GM12878 (cell line): ENCODE measurements around the gene PRR7. TPM values are rescaled to one million over a fixed set of nuclear protein-coding genes. Genes with fewer than 3 reads are reported as not detected.

ENCODE experiments used
- BACH1 ChIP-seq: fragments of 450-650 bp; IDR thresholded peaks from 2 replicates; pipeline ENCODE4 v1.6.1; 2017; ENCODE audit warnings: mild to moderate bottlenecking, borderline replicate concordance
- BRCA1 ChIP-seq: IDR thresholded peaks from 2 replicates; pipeline ENCODE4 v1.6.1; 2011; ENCODE audit warnings: low read depth, low read length, improper control_type of control experiment
- CUX1 ChIP-seq: IDR thresholded peaks from 2 replicates; pipeline ENCODE4 v1.6.1; 2012; ENCODE audit warnings: improper control_type of control experiment, low read depth, low read length; ENCODE audit not compliant: insufficient replicate concordance
- FOXM1 ChIP-seq: IDR thresholded peaks from 2 replicates; pipeline ENCODE4 v1.6.1; 2012; ENCODE audit warnings: low read depth, mild to moderate bottlenecking, inconsistent platforms, low read length, moderate library complexity
- HDGF ChIP-seq: fragments of 450-650 bp; IDR thresholded peaks from 2 replicates; pipeline ENCODE4 v1.6.1; 2016; ENCODE audit warnings: antibody characterized with exemption
- IKZF2 ChIP-seq, 2 experiments: fragments of 450-650 bp; IDR thresholded peaks; 2 replicates each; pipeline ENCODE4 v1.6.1; 2017; ENCODE audit warnings: mild to moderate bottlenecking in 2 of 2, moderate library complexity in 2 of 2
- KLF5 ChIP-seq: fragments of 450-650 bp; IDR thresholded peaks from 2 replicates; pipeline ENCODE4 v1.6.1; 2014; ENCODE audit warnings: mild to moderate bottlenecking; ENCODE audit not compliant: partially characterized antibody
- NFXL1 ChIP-seq: fragments of 450-650 bp; IDR thresholded peaks from 2 replicates; pipeline ENCODE4 v1.6.1; 2017; ENCODE audit warnings: antibody characterized with exemption, mild to moderate bottlenecking, borderline replicate concordance
- POU2F2 ChIP-seq: IDR thresholded peaks from 3 replicates; pipeline ENCODE4 v1.6.1; 2011; ENCODE audit warnings: low read depth, mild to moderate bottlenecking, low read length, borderline replicate concordance
- PRDM15 ChIP-seq: fragments of 450-650 bp; formaldehyde crosslinking; IDR thresholded peaks from 2 replicates; pipeline ENCODE4 v1.4.0; 2020; ENCODE audit warnings: mild to moderate bottlenecking, moderate library complexity
- RAD21 ChIP-seq: IDR thresholded peaks from 2 replicates; pipeline ENCODE4 v1.6.1; 2011; ENCODE audit warnings: mild to moderate bottlenecking, low read depth, low read length, moderate library complexity; ENCODE audit not compliant: insufficient read depth
- STAT1 ChIP-seq: fragments of 450-650 bp; conservative IDR thresholded peaks from 2 replicates; pipeline ENCODE4 v1.6.1; 2014; ENCODE audit warnings: antibody characterized with exemption, mild to moderate bottlenecking
- TARDBP ChIP-seq: IDR thresholded peaks from 2 replicates; pipeline ENCODE4 v1.6.1; 2016; ENCODE audit warnings: borderline replicate concordance
- USF2 ChIP-seq: IDR thresholded peaks from 2 replicates; pipeline ENCODE4 v1.6.1; 2011; ENCODE audit warnings: low read depth, low read length, improper control_type of control experiment, borderline replicate concordance
- polyA plus RNA-seq, 11 experiments: library from polyadenylated mRNA; depleted of rRNA in 4 of 11; unstranded in 6 of 11; stranded (reverse) in 5 of 11; fragments of >200 nt; fragmentation: Nextera tagmentation in 4 of 11; fragmentation: Illumina TruSeq in 1 of 11; extraction: Ambion mirVana in 4 of 11; extraction: Trizol in 1 of 11; gene quantifications; 1 replicate in 1 of 11; 2 replicates in 10 of 11; pipeline versions ENCODE4 v1.2.1 to v1.2.3, GENCODE V29; 2011 to 2016; ENCODE audit warnings: inconsistent platforms in 2 of 11, missing spikeins in 2 of 11, low read depth in 1 of 11
- total RNA-seq, 4 experiments: library from RNA; depleted of rRNA in 3 of 4; stranded (reverse); fragments of >200 nt in 3 of 4; fragmentation: Illumina TruSeq in 1 of 4; extraction: Trizol in 1 of 4; gene quantifications; 2 replicates each; pipeline versions ENCODE4 v1.2.1 to v1.2.3, GENCODE V29; 2013 to 2021
- TF ChIP-seq, protein P1 (sequence below): IDR thresholded peaks from 2 replicates; pipeline ENCODE4 v1.6.1; 2012; ENCODE audit warnings: mild to moderate bottlenecking, low read depth, low read length

Gene PRR7
- total and polyA plus RNA-seq, 10 of the 15 experiments (the other 5 are each of a cell fraction or from before 2014, with no cell fraction given): 0.09 to 18.8 (median 4.6) TPM; not detected in 2

GRCh38 chr5:177431317-177432142 lies 15.1 kb upstream of the PRR7 start (continued):
- TF ChIP-seq POU2F2 (no peak), HDGF (peak; percentile 31; the same call in 1 of the 2 replicates), BACH1 (peak; percentile 83), CUX1 (no peak), USF2 (no peak), PRDM15 (CRISPR knock-in tag) (peak; percentile 50; the same call in 1 of the 2 replicates), IKZF2 (IDR thresholded peaks at IDR 0.05) (peak; percentile 89 to 91), RAD21 (no peak), TARDBP (no peak), FOXM1 (no peak), NFXL1 (peak; percentile 93), KLF5 (no peak), BRCA1 (no peak), STAT1 (no peak)
- TF ChIP-seq, protein P1, sequence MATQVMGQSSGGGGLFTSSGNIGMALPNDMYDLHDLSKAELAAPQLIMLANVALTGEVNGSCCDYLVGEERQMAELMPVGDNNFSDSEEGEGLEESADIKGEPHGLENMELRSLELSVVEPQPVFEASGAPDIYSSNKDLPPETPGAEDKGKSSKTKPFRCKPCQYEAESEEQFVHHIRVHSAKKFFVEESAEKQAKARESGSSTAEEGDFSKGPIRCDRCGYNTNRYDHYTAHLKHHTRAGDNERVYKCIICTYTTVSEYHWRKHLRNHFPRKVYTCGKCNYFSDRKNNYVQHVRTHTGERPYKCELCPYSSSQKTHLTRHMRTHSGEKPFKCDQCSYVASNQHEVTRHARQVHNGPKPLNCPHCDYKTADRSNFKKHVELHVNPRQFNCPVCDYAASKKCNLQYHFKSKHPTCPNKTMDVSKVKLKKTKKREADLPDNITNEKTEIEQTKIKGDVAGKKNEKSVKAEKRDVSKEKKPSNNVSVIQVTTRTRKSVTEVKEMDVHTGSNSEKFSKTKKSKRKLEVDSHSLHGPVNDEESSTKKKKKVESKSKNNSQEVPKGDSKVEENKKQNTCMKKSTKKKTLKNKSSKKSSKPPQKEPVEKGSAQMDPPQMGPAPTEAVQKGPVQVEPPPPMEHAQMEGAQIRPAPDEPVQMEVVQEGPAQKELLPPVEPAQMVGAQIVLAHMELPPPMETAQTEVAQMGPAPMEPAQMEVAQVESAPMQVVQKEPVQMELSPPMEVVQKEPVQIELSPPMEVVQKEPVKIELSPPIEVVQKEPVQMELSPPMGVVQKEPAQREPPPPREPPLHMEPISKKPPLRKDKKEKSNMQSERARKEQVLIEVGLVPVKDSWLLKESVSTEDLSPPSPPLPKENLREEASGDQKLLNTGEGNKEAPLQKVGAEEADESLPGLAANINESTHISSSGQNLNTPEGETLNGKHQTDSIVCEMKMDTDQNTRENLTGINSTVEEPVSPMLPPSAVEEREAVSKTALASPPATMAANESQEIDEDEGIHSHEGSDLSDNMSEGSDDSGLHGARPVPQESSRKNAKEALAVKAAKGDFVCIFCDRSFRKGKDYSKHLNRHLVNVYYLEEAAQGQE: no peak
